H9 (cell line): Measurements from ENCODE around the gene JUNB. TPM values are rescaled to one million over a fixed set of nuclear protein-coding genes. Genes with fewer than 3 reads are reported as not detected.

ENCODE experiments used
- DNase-seq: peaks from one replicate; pipeline ENCODE4 v3.0.0-alpha.2; 2017
- H2AFZ ChIP-seq: one replicate; pipeline ENCODE4 v1.6.1; 2013; ENCODE audit warnings: mild to moderate bottlenecking, low read length, control low read depth, moderate library complexity
- H2AK5ac ChIP-seq: 2 replicates; pipeline ENCODE4 v1.6.1; 2013; ENCODE audit warnings: low read length, control low read depth, mixed read lengths; ENCODE audit not compliant: insufficient read length
- H2BK120ac ChIP-seq: one replicate; pipeline ENCODE4 v1.6.1; 2013; ENCODE audit warnings: low read depth, mild to moderate bottlenecking, low read length, control low read depth, inconsistent platforms; ENCODE audit not compliant: poor library complexity, severe bottlenecking
- H2BK12ac ChIP-seq: 2 replicates; pipeline ENCODE4 v1.6.1; 2013; ENCODE audit warnings: low read length, control low read depth, mixed read lengths, low read depth; ENCODE audit not compliant: insufficient read length
- H2BK15ac ChIP-seq: 2 replicates; pipeline ENCODE4 v1.6.1; 2013; ENCODE audit warnings: low read depth, low read length, control low read depth
- H2BK20ac ChIP-seq: one replicate; pipeline ENCODE4 v1.6.1; 2013; ENCODE audit warnings: low read depth, mild to moderate bottlenecking, low read length, control low read depth, inconsistent platforms; ENCODE audit not compliant: poor library complexity, severe bottlenecking
- H2BK5ac ChIP-seq: 2 replicates; pipeline ENCODE4 v1.6.1; 2013; ENCODE audit warnings: low read length, control low read depth, mixed read lengths; ENCODE audit not compliant: insufficient read length
- H3K14ac ChIP-seq: 2 replicates; pipeline ENCODE4 v1.6.1; 2013; ENCODE audit warnings: low read length, control low read depth; ENCODE audit not compliant: insufficient read depth
- H3K18ac ChIP-seq: 2 replicates; pipeline ENCODE4 v1.6.1; 2013; ENCODE audit warnings: low read depth, mild to moderate bottlenecking, mixed read lengths, low read length, control low read depth; ENCODE audit not compliant: insufficient read length
- H3K23ac ChIP-seq: 2 replicates; pipeline ENCODE4 v1.6.1; 2013; ENCODE audit warnings: low read length, control low read depth, mixed read lengths, low read depth; ENCODE audit not compliant: insufficient read length
- H3K23me2 ChIP-seq: 2 replicates; pipeline ENCODE4 v1.6.1; 2013; ENCODE audit warnings: low read depth, mild to moderate bottlenecking, mixed read lengths, low read length, control low read depth; ENCODE audit not compliant: insufficient read length, poor library complexity, severe bottlenecking
- H3K27ac ChIP-seq: 2 replicates; pipeline ENCODE4 v1.5.1; 2013; ENCODE audit warnings: low read length, control low read depth, mixed read lengths, low read depth; ENCODE audit not compliant: insufficient read length
- H3K27me3 ChIP-seq: 2 replicates; pipeline ENCODE4 v1.6.1; 2013; ENCODE audit warnings: low read length, control low read depth, inconsistent platforms; ENCODE audit not compliant: insufficient read depth
- H3K4ac ChIP-seq: 2 replicates; pipeline ENCODE4 v1.6.1; 2013; ENCODE audit warnings: low read depth, mild to moderate bottlenecking, control low read depth, inconsistent platforms, low read length, moderate library complexity
- H3K4me1 ChIP-seq: 2 replicates; pipeline ENCODE4 v1.6.1; 2013; ENCODE audit warnings: low read length, control low read depth, inconsistent platforms; ENCODE audit not compliant: insufficient read depth
- H3K4me2 ChIP-seq: 2 replicates; pipeline ENCODE4 v1.6.1; 2013; ENCODE audit warnings: low read length, control low read depth, mixed read lengths; ENCODE audit not compliant: insufficient read length, insufficient read depth
- H3K56ac ChIP-seq: 2 replicates; pipeline ENCODE4 v1.6.1; 2013; ENCODE audit warnings: low read depth, mild to moderate bottlenecking, mixed read lengths, low read length, control low read depth; ENCODE audit not compliant: insufficient read length
- H3K79me1 ChIP-seq: 2 replicates; pipeline ENCODE4 v1.6.1; 2013; ENCODE audit warnings: low read depth, mild to moderate bottlenecking, moderate library complexity, low read length, control low read depth, inconsistent platforms; ENCODE audit not compliant: insufficient read depth, poor library complexity, severe bottlenecking
- H3K79me2 ChIP-seq: 2 replicates; pipeline ENCODE4 v1.6.1; 2013; ENCODE audit warnings: low read length, control low read depth, inconsistent platforms; ENCODE audit not compliant: insufficient read depth
- H3K9ac ChIP-seq: 2 replicates; pipeline ENCODE4 v1.6.1; 2013; ENCODE audit warnings: low read length, control low read depth, mixed read lengths; ENCODE audit not compliant: insufficient read length; ENCODE audit errors: extremely low read depth
- H3K9me3 ChIP-seq: one replicate; pipeline ENCODE4 v1.6.1; 2013; ENCODE audit warnings: low read depth, low read length, inconsistent platforms; ENCODE audit not compliant: control insufficient read depth
- H3T11ph ChIP-seq: one replicate; pipeline ENCODE4 v1.6.1; 2013; ENCODE audit warnings: mild to moderate bottlenecking, low read length, control low read depth, inconsistent platforms
- H4K20me1 ChIP-seq: one replicate; pipeline ENCODE4 v1.6.1; 2013; ENCODE audit not compliant: control insufficient read depth, insufficient read length, insufficient read depth
- H4K5ac ChIP-seq: 2 replicates; pipeline ENCODE4 v1.6.1; 2013; ENCODE audit warnings: low read depth, mild to moderate bottlenecking, mixed read lengths, low read length, control low read depth; ENCODE audit not compliant: insufficient read length
- H4K8ac ChIP-seq: replicated peaks from 2 replicates; pipeline ENCODE4 v1.6.1; 2013; ENCODE audit warnings: low read length, control low read depth, mixed read lengths, low read depth; ENCODE audit not compliant: insufficient read length
- H4K91ac ChIP-seq: 2 replicates; pipeline ENCODE4 v1.6.1; 2013; ENCODE audit warnings: low read depth, mild to moderate bottlenecking, moderate library complexity, mixed read lengths, low read length, control low read depth; ENCODE audit not compliant: insufficient read length
- H3K27ac Mint-ChIP-seq, 3 experiments: 2 replicates in 2 of 3; 3 replicates in 1 of 3; pipeline ENCODE4 v1.8.0; 2020 to 2021; ENCODE audit warnings: mixed read lengths in 3 of 3, mild to moderate bottlenecking in 1 of 3, moderate library complexity in 1 of 3
- H3K27me3 Mint-ChIP-seq: 2 replicates; pipeline ENCODE4 v1.8.0; 2021; ENCODE audit warnings: low read depth, mild to moderate bottlenecking, moderate library complexity, mixed read lengths
- H3K36me3 Mint-ChIP-seq, 3 experiments: 2 replicates in 2 of 3; 3 replicates in 1 of 3; pipeline ENCODE4 v1.8.0; 2020 to 2021; ENCODE audit warnings: low read depth in 3 of 3, mixed read lengths in 3 of 3; ENCODE audit not compliant: insufficient read depth in 1 of 3
- H3K4me1 Mint-ChIP-seq, 2 experiments: 2 replicates each; pipeline ENCODE4 v1.8.0; 2020; ENCODE audit warnings: mixed read lengths in 2 of 2
- H3K4me3 Mint-ChIP-seq, 2 experiments: 2 replicates in 1 of 2; 3 replicates in 1 of 2; pipeline ENCODE4 v1.8.0; 2020 to 2021; ENCODE audit warnings: mild to moderate bottlenecking in 2 of 2, mixed read lengths in 2 of 2, moderate library complexity in 1 of 2
- H3K9me3 Mint-ChIP-seq, 2 experiments: 2 replicates in 1 of 2; 3 replicates in 1 of 2; pipeline ENCODE4 v1.8.0; 2020; ENCODE audit warnings: mild to moderate bottlenecking in 2 of 2, mixed read lengths in 2 of 2, moderate library complexity in 1 of 2
- WGBS: extraction: QIAGEN DNeasy Blood & Tissue Kit; methylation state at CpG from one replicate; pipeline ENCODE4 v1.1.7; 2013; ENCODE audit warnings: missing lambda C conversion rate, low lambda C conversion rate, mixed read lengths; ENCODE audit not compliant: insufficient read length; ENCODE audit errors: extremely low coverage; 5-methylcytosine and 5-hydroxymethylcytosine counted together
- total RNA-seq: library from RNA; stranded (reverse); gene quantifications from 2 replicates; pipeline ENCODE4 v1.2.1, GENCODE V29; 2021
- TF ChIP-seq, protein P1 (sequence below): fragments of 200-600 bp; sonication (generic); conservative IDR thresholded peaks from 3 replicates; pipeline ENCODE4 v1.8.0; 2021; ENCODE audit warnings: antibody characterized with exemption, mild to moderate bottlenecking

The JUNB gene
- total RNA-seq, 1 experiment from 2014 or later: 15.9 TPM

DNA sequence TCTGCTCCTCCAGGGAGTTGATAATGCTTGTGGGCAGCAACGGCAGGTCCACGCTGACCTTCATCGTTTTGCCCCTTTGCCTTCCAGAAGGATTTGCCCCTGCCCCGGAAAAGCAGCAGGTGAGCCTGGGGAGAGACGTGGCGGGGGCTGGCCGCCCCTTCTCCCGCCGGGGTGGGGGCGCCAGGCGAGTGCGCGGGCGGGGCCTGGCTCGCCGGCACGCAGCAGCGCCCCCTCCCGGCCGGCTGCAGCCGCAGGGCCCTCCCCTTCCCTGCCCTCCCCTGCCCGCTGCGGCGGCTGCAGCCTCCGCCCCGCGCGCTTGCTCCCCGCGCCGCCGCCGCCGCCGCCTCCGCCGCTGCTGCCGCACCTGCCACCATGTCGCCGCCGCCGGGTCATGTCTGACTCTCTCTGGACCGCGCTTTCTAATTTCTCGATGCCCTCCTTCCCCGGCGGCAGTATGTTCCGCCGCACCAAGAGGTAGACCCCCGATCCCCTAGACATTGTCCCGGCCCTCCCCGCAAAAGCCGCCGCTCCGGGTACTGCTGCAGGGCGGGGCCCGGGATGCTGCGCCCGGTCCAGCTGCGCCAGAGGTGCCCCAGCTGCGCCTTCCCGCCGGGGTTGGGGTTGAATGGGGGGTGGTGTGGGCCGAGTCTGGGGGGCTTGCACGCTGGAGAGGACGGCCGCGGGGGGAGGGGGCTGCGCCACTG, 47.0 kb downstream of the JUNB start, which contains the start of gene MAST1:
MAST1 (plus strand) TSS at position 334 of the 704 bp plus-strand sequence; CDS start at position 392, 58 bp downstream.
- peak; percentile 65 for DNase-seq
- H3K4me1 ChIP-seq: peaks cover 2% of the 10 kb centered on the region; the same call in 1 of the 2 replicates
- H3K27me3 Mint-ChIP-seq: peaks cover 26% of the 10 kb centered on the region
- no peak within 1 kb of the TSS for H3K9ac ChIP-seq
- H3K27ac Mint-ChIP-seq: peak within 1 kb of the TSS in 2 of 3 experiments; percentile 36 to 40; a peak in 2 of 7 replicates
- no peak within 1 kb of the TSS for H2AFZ ChIP-seq
- no peaks in the 10 kb centered on the region for H3K9me3 ChIP-seq
- no peaks in the 10 kb centered on the region for H3K79me2 ChIP-seq
- no peak within 1 kb of the TSS for H4K91ac ChIP-seq
- no peak within 1 kb of the TSS for H3K27ac ChIP-seq
- no peaks in the 10 kb centered on the region; a peak in 1 of 5 replicates for H3K9me3 Mint-ChIP-seq
- H2BK12ac ChIP-seq: no peak within 1 kb of the TSS
- TF ChIP-seq, protein P1, sequence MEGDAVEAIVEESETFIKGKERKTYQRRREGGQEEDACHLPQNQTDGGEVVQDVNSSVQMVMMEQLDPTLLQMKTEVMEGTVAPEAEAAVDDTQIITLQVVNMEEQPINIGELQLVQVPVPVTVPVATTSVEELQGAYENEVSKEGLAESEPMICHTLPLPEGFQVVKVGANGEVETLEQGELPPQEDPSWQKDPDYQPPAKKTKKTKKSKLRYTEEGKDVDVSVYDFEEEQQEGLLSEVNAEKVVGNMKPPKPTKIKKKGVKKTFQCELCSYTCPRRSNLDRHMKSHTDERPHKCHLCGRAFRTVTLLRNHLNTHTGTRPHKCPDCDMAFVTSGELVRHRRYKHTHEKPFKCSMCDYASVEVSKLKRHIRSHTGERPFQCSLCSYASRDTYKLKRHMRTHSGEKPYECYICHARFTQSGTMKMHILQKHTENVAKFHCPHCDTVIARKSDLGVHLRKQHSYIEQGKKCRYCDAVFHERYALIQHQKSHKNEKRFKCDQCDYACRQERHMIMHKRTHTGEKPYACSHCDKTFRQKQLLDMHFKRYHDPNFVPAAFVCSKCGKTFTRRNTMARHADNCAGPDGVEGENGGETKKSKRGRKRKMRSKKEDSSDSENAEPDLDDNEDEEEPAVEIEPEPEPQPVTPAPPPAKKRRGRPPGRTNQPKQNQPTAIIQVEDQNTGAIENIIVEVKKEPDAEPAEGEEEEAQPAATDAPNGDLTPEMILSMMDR: peak; percentile 73
- peak within 1 kb of the TSS; percentile 52 for H3K4me2 ChIP-seq
- peaks cover 10% of the 10 kb centered on the region for H3K23me2 ChIP-seq
- H3K23ac ChIP-seq: no peak within 1 kb of the TSS
- no peak within 1 kb of the TSS for H4K8ac ChIP-seq
- H3T11ph ChIP-seq: no peak within 1 kb of the TSS
- H3K79me1 ChIP-seq: no peaks in the 10 kb centered on the region
- H2BK120ac ChIP-seq: no peak within 1 kb of the TSS
- peaks cover 3% of the 10 kb centered on the region; the same call in 1 of the 2 replicates for H3K27me3 ChIP-seq
- no peak within 1 kb of the TSS for H2BK5ac ChIP-seq
- H3K4me1 Mint-ChIP-seq: peaks cover 43 to 44% of the 10 kb centered on the region in 2 experiments
- no peak within 1 kb of the TSS for H2BK15ac ChIP-seq
- H4K20me1 ChIP-seq: no peaks in the 10 kb centered on the region
- H3K18ac ChIP-seq: no peak within 1 kb of the TSS
- no peak within 1 kb of the TSS for H3K4ac ChIP-seq
- 0 out of 2 replicates have a peak within 1 kb of the TSS, but pooled peaks have one; percentile 41 for H3K14ac ChIP-seq
- peak within 1 kb of the TSS; percentile 81 to 91 for H3K4me3 Mint-ChIP-seq
- no peak within 1 kb of the TSS for H4K5ac ChIP-seq
- WGBS: no CpG with 5 or more reads among the region's 69 CpGs
- H3K56ac ChIP-seq: no peak within 1 kb of the TSS
- H2BK20ac ChIP-seq: no peak within 1 kb of the TSS
- H3K36me3 Mint-ChIP-seq: peaks cover 0 to 8% (median 8%) of the 10 kb centered on the region in 3 experiments; a peak in 6 of 7 replicates
- no peak within 1 kb of the TSS for H2AK5ac ChIP-seq
